Endothelial cell of umbilical vein (primary cell): ENCODE measurements around the gene APP.
A peak's percentile ranks its signal among the peaks of the same experiment; 100 is the strongest.

Experiments used
- CTCF ChIP-seq, 2 donors: IDR thresholded peaks; 1 replicate in 1 of 2; 2 replicates in 1 of 2; pipeline ENCODE4 v1.5.1; 2011; ENCODE audit warnings: low read length in 2 of 2, mild to moderate bottlenecking in 2 of 2, moderate library complexity in 2 of 2, control low read depth in 1 of 2, inconsistent platforms in 1 of 2, low read depth in 1 of 2; ENCODE audit not compliant: insufficient read depth in 1 of 2; ENCODE audit errors: extremely low read depth in 1 of 2
- EZH2 ChIP-seq: IDR thresholded peaks from 2 replicates; pipeline ENCODE4 v1.6.1; 2012; ENCODE audit warnings: borderline replicate concordance, low read depth, mild to moderate bottlenecking, moderate library complexity, low read length, inconsistent platforms; ENCODE audit not compliant: severe bottlenecking
- GATA2 ChIP-seq: IDR thresholded peaks from 2 replicates; pipeline ENCODE4 v1.7.0; 2011; ENCODE audit warnings: low read depth, mild to moderate bottlenecking, moderate library complexity, mixed read lengths, low read length; ENCODE audit not compliant: insufficient read length, insufficient read depth
- MAX ChIP-seq: IDR thresholded peaks from 2 replicates; pipeline ENCODE4 v1.6.1; 2011; ENCODE audit not compliant: insufficient read depth, insufficient read length
- MYC ChIP-seq: IDR thresholded peaks from one replicate; pipeline ENCODE4 v1.6.1; 2011; ENCODE audit warnings: mild to moderate bottlenecking, low read depth, low read length
- POLR2A ChIP-seq: IDR thresholded peaks from 2 replicates; pipeline ENCODE4 v1.6.1; 2012; ENCODE audit warnings: low read depth, mild to moderate bottlenecking, control low read depth, low read length
- POLR2AphosphoS5 ChIP-seq: IDR thresholded peaks from 2 replicates; pipeline ENCODE4 v1.6.1; 2012; ENCODE audit warnings: low read depth, mild to moderate bottlenecking, control low read depth, low read length, moderate library complexity; ENCODE audit not compliant: insufficient read depth

- no peak for TF ChIP-seq CTCF (IDR thresholded peaks at IDR 0.05; ENCODE audit: extremely low read depth in 1 of 2, insufficient read depth in 1 of 2, low read depth in 1 of 2, low read length in 2 of 2)
- TF ChIP-seq POLR2A, result peak; percentile 38
- no peak for TF ChIP-seq EZH2
- TF ChIP-seq POLR2AphosphoS5, result no peak
- TF ChIP-seq GATA2, result no peak
- peak; percentile 25 for TF ChIP-seq MAX
- no peak for TF ChIP-seq MYC
Measured at GRCh38 chr21:26169611-26170470, 729 bp downstream of the APP start.
